Esophagus (tissue), 2 donors: Measurements from ENCODE around the gene AP3B1. TPM values are rescaled to one million over a fixed set of nuclear protein-coding genes. Genes with fewer than 3 reads are reported as not detected.

Source experiments
- H3K27ac ChIP-seq, 2 donors: one replicate each; pipeline ENCODE4 v1.5.1; 2013; ENCODE audit warnings: low read depth in 2 of 2, mild to moderate bottlenecking in 2 of 2, inconsistent platforms in 1 of 2, low read length in 1 of 2, moderate library complexity in 1 of 2
- H3K27me3 ChIP-seq, 2 donors: one replicate each; pipeline ENCODE4 v1.6.1; 2013; ENCODE audit warnings: low read length in 2 of 2, control low read depth in 1 of 2, mild to moderate bottlenecking in 1 of 2; ENCODE audit not compliant: insufficient read depth in 2 of 2, control insufficient read depth in 1 of 2
- H3K36me3 ChIP-seq, 2 donors: one replicate each; pipeline ENCODE4 v1.6.1; 2013; ENCODE audit warnings: low read length in 1 of 2; ENCODE audit not compliant: control insufficient read depth in 2 of 2, insufficient read depth in 2 of 2
- H3K4me1 ChIP-seq, 2 donors: one replicate each; pipeline ENCODE4 v1.6.1; 2013; ENCODE audit warnings: low read length in 1 of 2; ENCODE audit not compliant: control insufficient read depth in 2 of 2, insufficient read depth in 2 of 2
- H3K4me3 ChIP-seq, 2 donors: one replicate each; pipeline ENCODE4 v1.5.1; 2013; ENCODE audit warnings: low read length in 2 of 2, mild to moderate bottlenecking in 2 of 2, low read depth in 1 of 2, moderate library complexity in 1 of 2
- H3K9me3 ChIP-seq, 2 donors: one replicate each; pipeline ENCODE4 v1.6.1; 2013; ENCODE audit warnings: mild to moderate bottlenecking in 2 of 2, low read depth in 1 of 2, low read length in 1 of 2, moderate library complexity in 1 of 2; ENCODE audit not compliant: control insufficient read depth in 2 of 2, insufficient read depth in 1 of 2
- WGBS, 2 donors: extraction: QIAGEN DNeasy Blood & Tissue Kit; methylation state at CpG; one replicate each; pipeline ENCODE4 v1.1.7; 2013; 5-methylcytosine and 5-hydroxymethylcytosine counted together
- polyA plus RNA-seq, 2 donors: library from polyadenylated mRNA; stranded (reverse); fragments of 200-250 nt; gene quantifications; one replicate each; pipeline ENCODE4 v1.2.3, GENCODE V29; 2013
- donor health status: healthy with polysubstance abuse.
- donor health status: Bipolar disorder and iron deficiency.

AP3B1 gene, protein sequence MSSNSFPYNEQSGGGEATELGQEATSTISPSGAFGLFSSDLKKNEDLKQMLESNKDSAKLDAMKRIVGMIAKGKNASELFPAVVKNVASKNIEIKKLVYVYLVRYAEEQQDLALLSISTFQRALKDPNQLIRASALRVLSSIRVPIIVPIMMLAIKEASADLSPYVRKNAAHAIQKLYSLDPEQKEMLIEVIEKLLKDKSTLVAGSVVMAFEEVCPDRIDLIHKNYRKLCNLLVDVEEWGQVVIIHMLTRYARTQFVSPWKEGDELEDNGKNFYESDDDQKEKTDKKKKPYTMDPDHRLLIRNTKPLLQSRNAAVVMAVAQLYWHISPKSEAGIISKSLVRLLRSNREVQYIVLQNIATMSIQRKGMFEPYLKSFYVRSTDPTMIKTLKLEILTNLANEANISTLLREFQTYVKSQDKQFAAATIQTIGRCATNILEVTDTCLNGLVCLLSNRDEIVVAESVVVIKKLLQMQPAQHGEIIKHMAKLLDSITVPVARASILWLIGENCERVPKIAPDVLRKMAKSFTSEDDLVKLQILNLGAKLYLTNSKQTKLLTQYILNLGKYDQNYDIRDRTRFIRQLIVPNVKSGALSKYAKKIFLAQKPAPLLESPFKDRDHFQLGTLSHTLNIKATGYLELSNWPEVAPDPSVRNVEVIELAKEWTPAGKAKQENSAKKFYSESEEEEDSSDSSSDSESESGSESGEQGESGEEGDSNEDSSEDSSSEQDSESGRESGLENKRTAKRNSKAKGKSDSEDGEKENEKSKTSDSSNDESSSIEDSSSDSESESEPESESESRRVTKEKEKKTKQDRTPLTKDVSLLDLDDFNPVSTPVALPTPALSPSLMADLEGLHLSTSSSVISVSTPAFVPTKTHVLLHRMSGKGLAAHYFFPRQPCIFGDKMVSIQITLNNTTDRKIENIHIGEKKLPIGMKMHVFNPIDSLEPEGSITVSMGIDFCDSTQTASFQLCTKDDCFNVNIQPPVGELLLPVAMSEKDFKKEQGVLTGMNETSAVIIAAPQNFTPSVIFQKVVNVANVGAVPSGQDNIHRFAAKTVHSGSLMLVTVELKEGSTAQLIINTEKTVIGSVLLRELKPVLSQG
- 10 to 100 TPM; 26.1 to 39.1 TPM for polyA plus RNA-seq

DNA sequence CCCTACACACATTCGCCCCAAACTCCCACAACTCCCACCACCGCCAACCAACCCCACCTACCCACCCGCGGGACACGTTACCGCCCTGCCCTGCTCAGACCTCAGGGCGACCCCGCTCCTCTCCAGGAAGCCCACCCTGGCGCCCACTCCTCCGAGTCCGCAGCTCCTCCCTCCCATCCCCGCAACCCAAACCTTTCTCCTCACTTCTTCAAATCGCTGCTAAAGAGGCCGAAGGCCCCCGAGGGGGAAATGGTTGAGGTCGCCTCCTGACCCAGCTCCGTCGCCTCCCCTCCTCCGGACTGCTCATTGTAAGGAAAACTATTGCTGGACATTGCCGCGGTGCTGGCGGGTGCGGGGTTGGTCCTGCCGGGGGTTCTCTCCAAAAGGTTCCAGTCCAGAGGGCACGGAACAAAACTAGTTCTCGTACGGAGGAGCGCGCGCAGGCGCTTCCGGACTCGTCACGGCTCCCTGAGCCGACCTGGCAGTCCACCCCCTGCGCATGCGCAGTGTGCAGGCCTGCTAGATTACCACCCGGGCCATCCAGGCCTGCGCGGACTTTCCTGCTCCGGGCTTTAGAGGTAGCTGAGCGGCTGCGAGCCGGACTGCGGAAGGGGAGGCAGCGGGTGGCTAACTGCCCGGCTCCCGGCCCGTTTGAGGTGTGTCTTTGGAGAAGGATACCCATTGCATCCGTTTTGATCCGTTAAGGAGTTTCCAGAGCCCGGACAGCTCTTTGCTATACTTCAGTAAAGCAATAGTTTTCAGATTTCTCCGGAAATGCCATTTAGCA is at the start of gene AP3B1:
AP3B1 (minus strand) TSS at position 451 of the 787 bp plus-strand sequence; CDS start at position 332, 119 bp downstream.
- Histone ChIP-seq H3K4me3 (peak within 1 kb of the TSS; percentile 91 to 93), H3K9me3 (no peaks in the 10 kb centered on the region), H3K4me1 (no peaks in the 10 kb centered on the region), H3K27me3 (no peaks in the 10 kb centered on the region), H3K36me3 (no peaks in the 10 kb centered on the region), H3K27ac (peak within 1 kb of the TSS; percentile 89 to 92)
- 0 to 1% methylated on average over 48 to 53 of the region's 53 CpGs for WGBS, 2 donors

GRCh38 chr5:78341440-78341839 is 46.9 kb upstream of the AP3B1 start:
- Histone ChIP-seq H3K36me3 (no peaks in the 10 kb centered on the region), H3K27ac (no peak overlapping the region), H3K4me1 (no peaks in the 10 kb centered on the region), H3K27me3 (no peaks in the 10 kb centered on the region), H3K9me3 (no peaks in the 10 kb centered on the region), H3K4me3 (no peak overlapping the region)
- 50 to 58% methylated on average over 3 of the region's 3 CpGs for whole genome bisulfite sequencing, 2 donors

GRCh38 chr5:78339617-78340436 is 45.3 kb upstream of the AP3B1 start:
- H3K27ac ChIP-seq = no peak overlapping the region
- no peaks in the 10 kb centered on the region for H3K36me3 ChIP-seq
- no peaks in the 10 kb centered on the region for H3K9me3 ChIP-seq
- 80 to 82% methylated on average over 5 of the region's 5 CpGs for whole genome bisulfite sequencing, 2 donors
- H3K4me3 ChIP-seq = no peak overlapping the region
- no peaks in the 10 kb centered on the region for H3K27me3 ChIP-seq
- no peaks in the 10 kb centered on the region for H3K4me1 ChIP-seq

- Histone ChIP-seq H3K9me3 (no peaks in the 10 kb centered on the region), H3K4me1 (no peaks in the 10 kb centered on the region), H3K27ac (no peak overlapping the region), H3K36me3 (no peaks in the 10 kb centered on the region), H3K4me3 (no peak overlapping the region), H3K27me3 (no peaks in the 10 kb centered on the region)
- 87 to 91% methylated on average over 2 of the region's 2 CpGs for WGBS, 2 donors
Measured at GRCh38 chr5:78336698-78337097, 42.2 kb upstream of the AP3B1 start.

DNA sequence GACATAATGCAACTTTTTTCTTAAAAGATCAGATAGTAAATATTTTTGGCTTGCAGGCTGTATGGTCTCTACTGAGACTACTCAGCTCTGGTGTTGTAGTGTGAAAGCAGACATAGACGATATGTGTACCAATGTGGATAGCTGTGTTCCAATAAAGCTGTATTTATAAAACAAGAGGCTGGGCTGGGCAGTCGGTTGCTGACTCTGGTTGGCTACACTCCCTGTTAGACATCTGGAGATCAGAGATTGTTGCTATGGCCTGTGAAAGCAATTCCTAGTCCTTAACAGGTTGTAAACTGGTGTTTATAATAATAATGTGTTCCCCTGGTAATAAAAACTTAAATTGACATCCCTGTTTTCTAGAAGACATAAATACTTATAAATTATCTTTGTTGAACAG is 41.5 kb upstream of the AP3B1 start:
- Histone ChIP-seq H3K4me3 (no peak overlapping the region), H3K36me3 (no peaks in the 10 kb centered on the region), H3K27ac (no peak overlapping the region), H3K4me1 (no peaks in the 10 kb centered on the region), H3K27me3 (no peaks in the 10 kb centered on the region), H3K9me3 (no peaks in the 10 kb centered on the region)
- WGBS, 2 donors = 70 to 77% methylated on average over 2 of the region's 2 CpGs

- Histone ChIP-seq H3K27me3 (no peaks in the 10 kb centered on the region), H3K9me3 (no peaks in the 10 kb centered on the region), H3K36me3 (no peaks in the 10 kb centered on the region), H3K27ac (no peak overlapping the region), H3K4me3 (no peak overlapping the region), H3K4me1 (no peaks in the 10 kb centered on the region)
- WGBS, 2 donors = 54 to 58% methylated on average over 3 of the region's 3 CpGs
Measured at GRCh38 chr5:78334811-78335210, 40.3 kb upstream of the AP3B1 start.

DNA sequence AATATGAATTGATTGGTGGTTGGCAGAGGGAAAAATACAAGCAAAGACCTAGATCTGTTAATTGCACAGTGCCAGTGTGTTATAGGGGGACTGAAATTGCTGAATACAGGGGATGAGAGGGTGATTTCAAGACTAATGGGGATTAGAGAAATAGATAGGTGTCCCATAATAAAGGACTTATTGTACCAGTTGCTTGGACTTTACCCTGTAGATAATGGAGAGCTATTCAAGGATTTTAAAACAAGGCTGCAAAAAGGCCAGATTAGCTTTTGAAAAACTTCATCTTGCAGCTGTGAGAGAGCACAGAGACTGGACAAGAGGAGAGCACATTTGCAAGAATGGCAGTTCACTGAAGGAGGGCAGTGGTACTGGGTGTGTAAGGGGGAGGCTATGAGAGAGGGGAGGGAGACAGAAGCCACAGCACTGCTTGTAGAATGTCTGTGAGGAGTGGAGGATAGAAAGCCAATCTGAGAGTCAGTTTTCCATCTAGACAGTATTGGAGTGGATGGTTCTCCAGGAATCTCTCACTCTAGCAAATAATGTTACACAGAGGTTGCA is 37.1 kb upstream of the AP3B1 start:
- no peaks in the 10 kb centered on the region for H3K9me3 ChIP-seq
- no peak overlapping the region for H3K4me3 ChIP-seq
- H3K4me1 ChIP-seq = no peaks in the 10 kb centered on the region
- no peak overlapping the region for H3K27ac ChIP-seq
- H3K36me3 ChIP-seq = no peaks in the 10 kb centered on the region
- H3K27me3 ChIP-seq = no peaks in the 10 kb centered on the region

DNA sequence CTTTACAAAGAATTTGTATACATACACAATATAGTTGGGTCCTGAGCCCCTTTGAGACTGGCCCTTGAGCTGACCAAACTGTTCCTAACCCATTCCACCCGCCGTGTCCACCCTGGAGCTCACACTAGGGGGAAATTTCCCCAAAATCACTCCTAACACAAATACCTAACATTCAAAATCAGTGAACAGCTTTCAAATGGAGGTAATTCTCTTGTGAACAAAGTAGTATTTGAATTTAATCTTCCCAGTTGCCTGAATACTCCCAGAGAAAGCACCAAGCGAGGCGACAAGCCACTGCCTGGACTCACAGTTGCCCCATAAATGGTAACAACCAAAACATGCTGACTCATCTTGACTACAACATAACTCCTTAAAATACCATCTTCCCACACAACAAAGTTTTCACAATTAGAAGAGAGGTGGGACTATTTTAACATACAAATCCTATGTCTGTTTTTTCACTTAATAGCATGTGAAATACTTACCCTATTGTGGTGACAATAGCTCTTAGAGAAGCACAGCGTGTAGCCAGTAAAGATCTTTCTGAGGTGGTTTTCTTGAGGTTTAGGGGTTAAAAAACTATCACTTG is 34.2 kb upstream of the AP3B1 start:
- Histone ChIP-seq H3K4me1 (no peaks in the 10 kb centered on the region), H3K27me3 (no peaks in the 10 kb centered on the region), H3K4me3 (no peak overlapping the region), H3K27ac (no peak overlapping the region), H3K36me3 (no peaks in the 10 kb centered on the region), H3K9me3 (no peaks in the 10 kb centered on the region)
- WGBS, 2 donors = 68 to 91% methylated on average over 5 of the region's 5 CpGs
